Gastroesophageal sphincter (tissue), 3 donors: ENCODE data around the gene CC2D1B.
"Not testable (repeated sequence)": the region's sequence is repeated elsewhere in the genome, so short reads cannot be mapped to it uniquely, and the experiment has no call there.

Source experiments
- EP300 ChIP-seq: sonication (generic); formaldehyde crosslinking; IDR thresholded peaks from one replicate; pipeline ENCODE4 v1.6.1; 2017; ENCODE audit warnings: antibody characterized with exemption, mild to moderate bottlenecking
- POLR2A ChIP-seq, 2 donors: fragments of 450-650 bp; IDR thresholded peaks; one replicate each; pipeline ENCODE4 v1.6.1; 2017; ENCODE audit warnings: antibody characterized with exemption in 2 of 2, mild to moderate bottlenecking in 2 of 2, moderate library complexity in 1 of 2
- POLR2AphosphoS5 ChIP-seq: sonication (generic); formaldehyde crosslinking; IDR thresholded peaks from one replicate; pipeline ENCODE4 v1.6.1; 2017; ENCODE audit warnings: antibody characterized with exemption
- TF ChIP-seq, protein P1 (sequence below), 4 experiments: fragments of 200-600 bp in 2 of 4; fragments of 450-650 bp in 2 of 4; sonication (generic) in 1 of 4; IDR thresholded peaks; one replicate each; pipeline ENCODE4 v1.5.1; 2017 to 2019; ENCODE audit warnings: antibody characterized with exemption in 4 of 4, mild to moderate bottlenecking in 2 of 4, moderate library complexity in 2 of 4

DNA sequence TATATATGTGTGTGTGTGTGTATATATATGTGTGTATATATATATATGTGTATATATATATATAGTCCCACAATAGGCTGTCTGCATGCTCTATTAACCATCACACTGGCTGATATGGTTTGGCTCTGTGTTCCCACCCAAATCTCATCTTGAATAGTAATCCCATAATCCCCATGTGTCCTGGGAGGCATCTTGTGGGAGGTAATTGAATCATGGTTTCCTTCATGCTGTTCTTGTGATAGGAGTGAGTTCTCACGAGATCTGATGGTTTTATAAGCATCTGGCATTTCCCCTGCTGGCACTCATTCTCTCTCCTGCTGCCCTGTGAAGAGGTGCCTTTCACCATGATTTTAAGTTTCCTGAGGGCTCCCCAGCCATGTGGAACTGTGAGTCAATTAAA lies 3.8 kb upstream of the CC2D1B start:
- TF ChIP-seq, protein P1, sequence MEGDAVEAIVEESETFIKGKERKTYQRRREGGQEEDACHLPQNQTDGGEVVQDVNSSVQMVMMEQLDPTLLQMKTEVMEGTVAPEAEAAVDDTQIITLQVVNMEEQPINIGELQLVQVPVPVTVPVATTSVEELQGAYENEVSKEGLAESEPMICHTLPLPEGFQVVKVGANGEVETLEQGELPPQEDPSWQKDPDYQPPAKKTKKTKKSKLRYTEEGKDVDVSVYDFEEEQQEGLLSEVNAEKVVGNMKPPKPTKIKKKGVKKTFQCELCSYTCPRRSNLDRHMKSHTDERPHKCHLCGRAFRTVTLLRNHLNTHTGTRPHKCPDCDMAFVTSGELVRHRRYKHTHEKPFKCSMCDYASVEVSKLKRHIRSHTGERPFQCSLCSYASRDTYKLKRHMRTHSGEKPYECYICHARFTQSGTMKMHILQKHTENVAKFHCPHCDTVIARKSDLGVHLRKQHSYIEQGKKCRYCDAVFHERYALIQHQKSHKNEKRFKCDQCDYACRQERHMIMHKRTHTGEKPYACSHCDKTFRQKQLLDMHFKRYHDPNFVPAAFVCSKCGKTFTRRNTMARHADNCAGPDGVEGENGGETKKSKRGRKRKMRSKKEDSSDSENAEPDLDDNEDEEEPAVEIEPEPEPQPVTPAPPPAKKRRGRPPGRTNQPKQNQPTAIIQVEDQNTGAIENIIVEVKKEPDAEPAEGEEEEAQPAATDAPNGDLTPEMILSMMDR (IDR thresholded peaks at IDR 0.05) = not testable (repeated sequence)
- TF ChIP-seq POLR2AphosphoS5; EP300; POLR2A (IDR thresholded peaks at IDR 0.05): not testable (repeated sequence)
